OCI-LY7 (cell line): ENCODE measurements around the gene BAG5. TPM values are rescaled to one million over a fixed set of nuclear protein-coding genes. Genes with fewer than 3 reads are reported as not detected.

Experiments
- BruUV-seq: library from RNA; stranded (reverse); fragments of 400-500 nt; replicated peaks from 2 replicates; lab custom pipeline; 2021; lab: Mats Ljungman, UMichigan
- CTCF ChIA-PET: fragments of 300-600 bp; sonication (Branson Sonifier 250); formaldehyde crosslinking; loops from one replicate; lab custom pipeline; 2022; ENCODE audit warnings: antibody characterized with exemption; ENCODE audit not compliant: unreplicated experiment; lab: Charles Lee
- POLR2A ChIA-PET: fragments of 300-600 bp; sonication (Branson Sonifier 250); formaldehyde crosslinking; loops from one replicate; lab custom pipeline; 2022; ENCODE audit warnings: antibody characterized with exemption; lab: Charles Lee
- DNase-seq: peaks from one replicate; pipeline ENCODE4 v3.0.0-alpha.2; 2015; ENCODE audit warnings: low spot score
- H2AFZ ChIP-seq: fragments of 200-600 bp; sonication (generic), shearing (Covaris generic); 2 replicates; pipeline ENCODE4 v1.6.1; 2014; ENCODE audit warnings: mild to moderate bottlenecking, antibody characterized with exemption, low read length, moderate library complexity
- H3K27ac ChIP-seq: fragments of 200-600 bp; sonication (generic); 2 replicates; pipeline ENCODE4 v1.5.1; 2014; ENCODE audit warnings: mixed run types, low read depth, mild to moderate bottlenecking, moderate library complexity, low read length, inconsistent platforms; ENCODE audit not compliant: poor library complexity, severe bottlenecking
- H3K36me3 ChIP-seq: fragments of 200-600 bp; sonication (generic); 2 replicates; pipeline ENCODE4 v1.6.1; 2014; ENCODE audit warnings: mild to moderate bottlenecking, antibody characterized with exemption, low read length, moderate library complexity, mixed read lengths; ENCODE audit not compliant: insufficient read depth
- H3K4me1 ChIP-seq: fragments of 200-600 bp; sonication (generic); 2 replicates; pipeline ENCODE4 v1.5.1; 2014; ENCODE audit warnings: mild to moderate bottlenecking, low read length; ENCODE audit not compliant: insufficient read depth, poor library complexity, severe bottlenecking
- H3K4me2 ChIP-seq: fragments of 200-600 bp; sonication (generic); 2 replicates; pipeline ENCODE4 v1.6.1; 2014; ENCODE audit warnings: mild to moderate bottlenecking, low read length
- H3K4me3 ChIP-seq: fragments of 200-600 bp; sonication (generic); 2 replicates; pipeline ENCODE4 v1.5.1; 2014; ENCODE audit warnings: mild to moderate bottlenecking, low read depth, low read length; ENCODE audit not compliant: poor library complexity, severe bottlenecking
- H3K79me2 ChIP-seq: fragments of 200-600 bp; sonication (generic); 2 replicates; pipeline ENCODE4 v1.6.1; 2016; ENCODE audit warnings: low read depth, mild to moderate bottlenecking, low read length, moderate library complexity, mixed read lengths; ENCODE audit not compliant: insufficient read depth
- H3K9me2 ChIP-seq: fragments of 200-600 bp; sonication (generic); 2 replicates; pipeline ENCODE4 v1.6.1; 2016; ENCODE audit warnings: mild to moderate bottlenecking, low read length, mixed read lengths; ENCODE audit not compliant: insufficient read depth
- H3K9me3 ChIP-seq: fragments of 200-600 bp; sonication (generic); 2 replicates; pipeline ENCODE4 v1.6.1; 2014; ENCODE audit warnings: mild to moderate bottlenecking, mixed run types, low read length, mixed read lengths
- H4K20me1 ChIP-seq: fragments of 200-600 bp; sonication (generic); 2 replicates; pipeline ENCODE4 v1.6.1; 2014; ENCODE audit warnings: mild to moderate bottlenecking, antibody characterized with exemption, low read length, moderate library complexity, mixed read lengths; ENCODE audit not compliant: insufficient read depth
- CTCF ChIP-seq: fragments of 200-600 bp; sonication (generic); conservative IDR thresholded peaks from 2 replicates; pipeline ENCODE4 v1.5.1; 2014; ENCODE audit warnings: mild to moderate bottlenecking, antibody characterized with exemption, low read length, moderate library complexity, mixed read lengths
- EZH2phosphoT487 ChIP-seq: fragments of 200-600 bp; sonication (generic); IDR thresholded peaks from 2 replicates; pipeline ENCODE4 v1.6.1; 2018; ENCODE audit warnings: low read depth, borderline replicate concordance, mild to moderate bottlenecking, mixed run types, antibody characterized with exemption, low read length, moderate library complexity, mixed read lengths
- intact Hi-C: fragments of 100-400 bp; cut with micrococcal nuclease; formaldehyde crosslinking; loops from one replicate; pipeline ENCODE4 v1.10.0; 2022; ENCODE audit not compliant: unreplicated experiment
- total RNA-seq, 2 experiments: library from RNA; depleted of rRNA in 1 of 2; stranded (reverse); fragments of >200 nt in 1 of 2; shearing (Covaris generic) in 1 of 2; gene quantifications; 2 replicates each; pipeline ENCODE4 v1.2.3, GENCODE V29; 2014 to 2022

The BAG5 gene
- total RNA-seq, 2 experiments from 2014 or later = 29.2 to 38.7 TPM

- POLR2A ChIA-PET = interaction anchor here (1.6 kb wide), 1 partner anchor 9 kb away, joined by 3 read pairs; no protein-coding TSS in a partner anchor
Measured at GRCh38 chr14:103556946-103557758, 5.3 kb downstream of the BAG5 start.

GRCh38 chr14:103555559-103556337, 6.7 kb downstream of the BAG5 start:
- H3K4me1 ChIP-seq = peaks cover 17% of the 10 kb centered on the region
- no peaks in the 10 kb centered on the region for H3K9me3 ChIP-seq
- H3K27ac ChIP-seq = no peak overlapping the region
- no peak overlapping the region for H2AFZ ChIP-seq
- ChIA-PET POLR2A (interaction anchor here (0.8 kb wide), 1 partner anchor 112 kb away, joined by 3 read pairs; no protein-coding TSS in a partner anchor), CTCF (no interaction called here)
- intact Hi-C loops = no loop called here
- H4K20me1 ChIP-seq = peaks cover 31% of the 10 kb centered on the region
- H3K9me2 ChIP-seq = no peaks in the 10 kb centered on the region
- peaks cover 45% of the 10 kb centered on the region for H3K79me2 ChIP-seq
- BruUV-seq = no TSS peak
- DNase-seq = no peak
- peaks cover 40% of the 10 kb centered on the region for H3K36me3 ChIP-seq
- H3K4me2 ChIP-seq = no peak overlapping the region
- TF ChIP-seq CTCF = no peak
- H3K4me3 ChIP-seq = no peak overlapping the region

More at GRCh38 chr14:103556946-103557758, 5.3 kb downstream of the BAG5 start:
- H3K9me3 ChIP-seq = no peaks in the 10 kb centered on the region
- peaks cover 43% of the 10 kb centered on the region for H3K36me3 ChIP-seq
- TF ChIP-seq CTCF (no peak), EZH2phosphoT487 (no peak)
- H3K4me1 ChIP-seq = peaks cover 23% of the 10 kb centered on the region
- H3K79me2 ChIP-seq = peaks cover 59% of the 10 kb centered on the region
- peaks cover 40% of the 10 kb centered on the region for H4K20me1 ChIP-seq
- no peak for DNase-seq
- H3K4me2 ChIP-seq = no peak overlapping the region
- BruUV-seq = no TSS peak
- H3K9me2 ChIP-seq = no peaks in the 10 kb centered on the region
- intact Hi-C loops = no loop called here
- H3K4me3 ChIP-seq = no peak overlapping the region
- no peak overlapping the region for H3K27ac ChIP-seq
- no peak overlapping the region for H2AFZ ChIP-seq
- CTCF ChIA-PET = no interaction called here
